SIG-M5 treated with dmso at 0.1 percent for 504 hours (cell line): ENCODE results near the gene ARHGAP15.

Experiments
- DNase-seq: peaks from one replicate; lab custom pipeline; 2025; ENCODE audit not compliant: unreplicated experiment; lab: John Stamatoyannopoulos, UW

ARHGAP15 gene

GRCh38 chr2:143392358-143392757, 263.1 kb downstream of the ARHGAP15 start:
- DNase-seq = no peak

GRCh38 chr2:143394062-143394461, 264.8 kb downstream of the ARHGAP15 start:
- no peak for DNase-seq

- no peak for DNase-seq
These were observed 268.8 kb downstream of the ARHGAP15 start for GRCh38 chr2:143397884-143398614.

GRCh38 chr2:143398781-143399180, 269.6 kb downstream of the ARHGAP15 start:
- DNase-seq = no peak

- DNase-seq = no peak
These were observed 270.4 kb downstream of the ARHGAP15 start for GRCh38 chr2:143399631-143400069.

GRCh38 chr2:143401861-143402260, 272.6 kb downstream of the ARHGAP15 start:
- DNase-seq = no peak

GRCh38 chr2:143402451-143402850, 273.2 kb downstream of the ARHGAP15 start:
- peak; percentile 21 for DNase-seq

GRCh38 chr2:143410082-143410897, 281.1 kb downstream of the ARHGAP15 start:
- DNase-seq = no peak

GRCh38 chr2:143415571-143415970, 286.4 kb downstream of the ARHGAP15 start:
- DNase-seq = no peak

GRCh38 chr2:143417428-143417827, 288.2 kb downstream of the ARHGAP15 start:
- no peak for DNase-seq

GRCh38 chr2:143420313-143420712, 291.1 kb downstream of the ARHGAP15 start:
- DNase-seq = no peak

- peak; percentile 24 for DNase-seq
These were observed 293.5 kb downstream of the ARHGAP15 start for GRCh38 chr2:143422681-143423080.

- DNase-seq = no peak
These were observed 296.7 kb downstream of the ARHGAP15 start for GRCh38 chr2:143425896-143426295.

GRCh38 chr2:143426296-143426695, 297.1 kb downstream of the ARHGAP15 start:
- no peak for DNase-seq

GRCh38 chr2:143428700-143429099, 299.5 kb downstream of the ARHGAP15 start:
- no peak for DNase-seq

- no peak for DNase-seq
These were observed 300.9 kb downstream of the ARHGAP15 start for GRCh38 chr2:143429932-143430679.

GRCh38 chr2:143431316-143431715, 302.1 kb downstream of the ARHGAP15 start:
- DNase-seq = no peak

- DNase-seq = no peak
These were observed 304.0 kb downstream of the ARHGAP15 start for GRCh38 chr2:143433251-143433650.

GRCh38 chr2:143433840-143434239, 304.6 kb downstream of the ARHGAP15 start:
- DNase-seq = no peak

GRCh38 chr2:143434445-143434844, 305.2 kb downstream of the ARHGAP15 start:
- no peak for DNase-seq

GRCh38 chr2:143435131-143435530, 305.9 kb downstream of the ARHGAP15 start:
- DNase-seq = no peak
